SK-N-SH (cell line): Measurements from ENCODE around the gene FANCM. TPM values are rescaled to one million over a fixed set of nuclear protein-coding genes. Genes with fewer than 3 reads are reported as not detected.

Source experiments
- CTCF ChIA-PET: fragments of 300-600, 350-600 bp; formaldehyde crosslinking; extraction: SDS; loops from one replicate; lab custom pipeline; 2021; lab: Yijun Ruan, JAX
- POLR2A ChIA-PET: fragments of 350-600 bp; sonication (Branson Sonifier 250); formaldehyde crosslinking; extraction: SDS; loops from one replicate; lab custom pipeline; 2020; ENCODE audit warnings: antibody characterized with exemption, inconsistent platforms; lab: Yijun Ruan, JAX
- DNase-seq: peaks from one replicate; pipeline ENCODE4 v3.0.0; 2012
- H2AFZ ChIP-seq: fragments of 200-600 bp; sonication (generic); 2 replicates; pipeline ENCODE4 v1.8.1; 2016; ENCODE audit warnings: antibody characterized with exemption, mild to moderate bottlenecking, low read depth
- H3F3A ChIP-seq: fragments of 200-600 bp; sonication (generic); replicated peaks from 2 replicates; pipeline ENCODE3; 2016; ENCODE audit warnings: antibody characterized with exemption, mild to moderate bottlenecking; ENCODE audit not compliant: insufficient read depth
- H3K27ac ChIP-seq, 2 experiments: fragments of 200-500 bp in 1 of 2; fragments of 200-600 bp in 1 of 2; sonication (Bioruptor generic) in 1 of 2; sonication (generic), shearing (Covaris generic) in 1 of 2; 2 replicates each; pipeline versions ENCODE4 v1.5.1 to v1.6.1; 2014 to 2016; ENCODE audit warnings: low read depth in 2 of 2, inconsistent platforms in 1 of 2, low read length in 1 of 2, mild to moderate bottlenecking in 1 of 2, mixed read lengths in 1 of 2
- H3K27me3 ChIP-seq: fragments of 200-600 bp; sonication (generic), shearing (Covaris generic); 2 replicates; pipeline ENCODE4 v1.6.1; 2016; ENCODE audit warnings: mixed run types; ENCODE audit not compliant: insufficient read depth
- H3K36me3 ChIP-seq, 2 experiments: fragments of 200-500 bp in 1 of 2; fragments of 200-600 bp in 1 of 2; sonication (Bioruptor generic) in 1 of 2; sonication (generic) in 1 of 2; replicated peaks in 1 of 2; 2 replicates each; pipeline versions ENCODE3 to v1.5.1; 2014 to 2016; ENCODE audit warnings: low read length in 1 of 2, mild to moderate bottlenecking in 1 of 2; ENCODE audit not compliant: insufficient read depth in 2 of 2, control insufficient read depth in 1 of 2
- H3K4me1 ChIP-seq, 2 experiments: fragments of 200-500 bp in 1 of 2; fragments of 200-600 bp in 1 of 2; sonication (Bioruptor generic) in 1 of 2; sonication (generic), shearing (Covaris generic) in 1 of 2; 2 replicates each; pipeline versions ENCODE4 v1.5.1 to v1.6.1; 2014 to 2016; ENCODE audit warnings: low read depth in 1 of 2, low read length in 1 of 2, mixed run types in 1 of 2; ENCODE audit not compliant: insufficient read depth in 2 of 2, control insufficient read depth in 1 of 2
- H3K4me2 ChIP-seq: fragments of 200-600 bp; sonication (generic), shearing (Covaris generic); 2 replicates; pipeline ENCODE4 v1.6.1; 2017; ENCODE audit warnings: mixed run types
- H3K4me3 ChIP-seq, 2 experiments: fragments of 200-500 bp in 1 of 2; fragments of 200-600 bp in 1 of 2; sonication (Bioruptor generic) in 1 of 2; sonication (generic), shearing (Covaris generic) in 1 of 2; 2 replicates each; pipeline versions ENCODE4 v1.5.1 to v1.8.1; 2014 to 2016; ENCODE audit warnings: low read depth in 2 of 2, inconsistent platforms in 1 of 2, low read length in 1 of 2, mild to moderate bottlenecking in 1 of 2, mixed read lengths in 1 of 2, moderate library complexity in 1 of 2
- H3K79me2 ChIP-seq: fragments of 200-600 bp; sonication (generic); 2 replicates; pipeline ENCODE4 v1.8.1; 2017; ENCODE audit warnings: mild to moderate bottlenecking; ENCODE audit not compliant: insufficient read depth
- H3K9ac ChIP-seq: fragments of 200-600 bp; sonication (generic); 2 replicates; pipeline ENCODE4 v1.6.1; 2017; ENCODE audit warnings: mixed run types
- H3K9me2 ChIP-seq: fragments of 200-600 bp; sonication (generic); 2 replicates; pipeline ENCODE4 v1.6.1; 2017; ENCODE audit warnings: mixed run types
- H3K9me3 ChIP-seq: fragments of 200-600 bp; sonication (generic); 2 replicates; pipeline ENCODE4 v1.6.1; 2017; ENCODE audit warnings: mixed run types, mild to moderate bottlenecking, moderate library complexity
- H4K20me1 ChIP-seq: fragments of 200-600 bp; sonication (generic); 2 replicates; pipeline ENCODE4 v1.6.1; 2017; ENCODE audit warnings: mild to moderate bottlenecking, mixed run types; ENCODE audit not compliant: insufficient read depth
- CTCF ChIP-seq: fragments of 200-600 bp; sonication (generic); IDR thresholded peaks from 2 replicates; pipeline ENCODE4 v1.6.1; 2017; ENCODE audit warnings: antibody characterized with exemption, mild to moderate bottlenecking, moderate library complexity
- EP300 ChIP-seq, 2 experiments: IDR thresholded peaks; 2 replicates each; pipeline versions ENCODE4 v1.4.0 to v1.6.1; 2012; ENCODE audit warnings: borderline replicate concordance in 1 of 2, low read depth in 1 of 2, low read length in 1 of 2
- FOXJ3 ChIP-seq: sonication (generic); formaldehyde crosslinking; IDR thresholded peaks from 2 replicates; pipeline ENCODE4 v1.5.1; 2020; ENCODE audit warnings: mild to moderate bottlenecking, missing genetic modification reagents
- GABPA ChIP-seq: IDR thresholded peaks from 2 replicates; pipeline ENCODE4 v1.4.0; 2012; ENCODE audit warnings: low read depth, mild to moderate bottlenecking
- JUND ChIP-seq: IDR thresholded peaks from 2 replicates; pipeline ENCODE4 v1.4.0; 2012
- MAX ChIP-seq: IDR thresholded peaks from 2 replicates; pipeline ENCODE4 v1.4.0; 2012; ENCODE audit warnings: low read depth
- MEF2A ChIP-seq: IDR thresholded peaks from 2 replicates; pipeline ENCODE4 v1.4.0; 2012; ENCODE audit warnings: low read depth, borderline replicate concordance
- NFIC ChIP-seq: IDR thresholded peaks from 2 replicates; pipeline ENCODE4 v1.4.0; 2012; ENCODE audit warnings: borderline replicate concordance
- RCOR1 ChIP-seq: fragments of 150-350 bp; IDR thresholded peaks from 2 replicates; pipeline ENCODE4 v1.6.1; 2017; ENCODE audit warnings: antibody characterized with exemption, low read length
- RXRA ChIP-seq: IDR thresholded peaks from 2 replicates; pipeline ENCODE4 v1.4.0; 2012; ENCODE audit warnings: low read depth, mild to moderate bottlenecking, borderline replicate concordance
- SMC3 ChIP-seq: IDR thresholded peaks from 2 replicates; pipeline ENCODE4 v1.6.1; 2012; ENCODE audit warnings: low read depth, low read length, improper control_type of control experiment
- TAF1 ChIP-seq: IDR thresholded peaks from 2 replicates; pipeline ENCODE4 v1.6.1; 2012; ENCODE audit warnings: low read depth, mild to moderate bottlenecking, low read length, moderate library complexity, borderline replicate concordance
- TCF12 ChIP-seq: IDR thresholded peaks from 2 replicates; pipeline ENCODE4 v1.4.0; 2012
- TEAD4 ChIP-seq: IDR thresholded peaks from 2 replicates; pipeline ENCODE4 v1.4.0; 2012; ENCODE audit warnings: mild to moderate bottlenecking, borderline replicate concordance; ENCODE audit not compliant: insufficient read depth
- ZBTB33 ChIP-seq: IDR thresholded peaks from 2 replicates; pipeline ENCODE4 v1.4.0; 2012; ENCODE audit warnings: low read depth, borderline replicate concordance
- WGBS: methylation state at CpG from one replicate; pipeline ENCODE4 v1.1.6; 2017; ENCODE audit warnings: low lambda C conversion rate; 5-methylcytosine and 5-hydroxymethylcytosine counted together
- polyA plus RNA-seq, 3 experiments: library from polyadenylated mRNA; depleted of rRNA; stranded (reverse); fragments of >200 nt; gene quantifications; 2 replicates each; pipeline ENCODE4 v1.2.3, GENCODE V29; 2012

The FANCM gene
- polyA plus RNA-seq, 1 of the 3 experiments (the other 2 are of a cell fraction), result 0.67 TPM

- CTCF ChIA-PET, result no interaction called here
- peaks cover 10% of the 10 kb centered on the region; the same call in 1 of the 2 replicates for H3K79me2 ChIP-seq
- no peak overlapping the region for H3K4me3 ChIP-seq
- no peaks in the 10 kb centered on the region for H3K4me1 ChIP-seq
- no peaks in the 10 kb centered on the region for H3F3A ChIP-seq
- H3K27me3 ChIP-seq, result no peaks in the 10 kb centered on the region
- no peaks in the 10 kb centered on the region for H3K36me3 ChIP-seq
- no peaks in the 10 kb centered on the region for H4K20me1 ChIP-seq
- no peaks in the 10 kb centered on the region for H3K9me3 ChIP-seq
- no peak for TF ChIP-seq TAF1
- no peak for DNase-seq
- H2AFZ ChIP-seq, result no peak overlapping the region
- H3K27ac ChIP-seq, result no peak overlapping the region
- no peak overlapping the region for H3K4me2 ChIP-seq
- POLR2A ChIA-PET, result no interaction called here
- H3K9ac ChIP-seq, result no peak overlapping the region
- H3K9me2 ChIP-seq, result no peaks in the 10 kb centered on the region
Observed at GRCh38 chr14:45144658-45145057, 8.9 kb downstream of the FANCM start.

- Histone ChIP-seq H3K79me2 (peaks cover 5% of the 10 kb centered on the region; the same call in 1 of the 2 replicates), H2AFZ (no peak overlapping the region), H3K27ac (no peak overlapping the region), H3K4me3 (no peak overlapping the region), H3F3A (no peaks in the 10 kb centered on the region), H3K9me2 (no peaks in the 10 kb centered on the region), H3K9ac (no peak overlapping the region), H3K36me3 (no peaks in the 10 kb centered on the region), H3K4me1 (no peaks in the 10 kb centered on the region), H3K4me2 (no peak overlapping the region), H3K9me3 (no peaks in the 10 kb centered on the region), H4K20me1 (no peaks in the 10 kb centered on the region), H3K27me3 (no peaks in the 10 kb centered on the region)
- no peak for DNase-seq
- CTCF ChIA-PET, result no interaction called here
- WGBS, result 82% methylated on average over 3 of the region's 3 CpGs
- TF ChIP-seq RXRA (no peak), TCF12 (no peak), MEF2A (no peak), EP300 (IDR thresholded peaks at IDR 0.05; ENCODE audit: borderline replicate concordance in 1 of 2, low read depth in 1 of 2, low read length in 1 of 2) (no peak), NFIC (no peak), TEAD4 (no peak), SMC3 (no peak), CTCF (no peak), GABPA (no peak), MAX (no peak), JUND (no peak), FOXJ3 (CRISPR knock-in tag) (no peak), ZBTB33 (no peak), RCOR1 (no peak)
- POLR2A ChIA-PET, result no interaction called here
Observed at GRCh38 chr14:45145214-45145613, 9.5 kb downstream of the FANCM start.
